ENCODE measurements around the gene RAE1.

Gene RAE1, protein sequence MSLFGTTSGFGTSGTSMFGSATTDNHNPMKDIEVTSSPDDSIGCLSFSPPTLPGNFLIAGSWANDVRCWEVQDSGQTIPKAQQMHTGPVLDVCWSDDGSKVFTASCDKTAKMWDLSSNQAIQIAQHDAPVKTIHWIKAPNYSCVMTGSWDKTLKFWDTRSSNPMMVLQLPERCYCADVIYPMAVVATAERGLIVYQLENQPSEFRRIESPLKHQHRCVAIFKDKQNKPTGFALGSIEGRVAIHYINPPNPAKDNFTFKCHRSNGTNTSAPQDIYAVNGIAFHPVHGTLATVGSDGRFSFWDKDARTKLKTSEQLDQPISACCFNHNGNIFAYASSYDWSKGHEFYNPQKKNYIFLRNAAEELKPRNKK

GRCh38 chr20:57351042-57351783, at the start of gene RAE1:
Gene RAE1 (plus strand): TSS chr20:57351255. CDS start chr20:57354039, 2,784 bp downstream.
- peak; percentile 94 to 98 for DNase-seq

DNA sequence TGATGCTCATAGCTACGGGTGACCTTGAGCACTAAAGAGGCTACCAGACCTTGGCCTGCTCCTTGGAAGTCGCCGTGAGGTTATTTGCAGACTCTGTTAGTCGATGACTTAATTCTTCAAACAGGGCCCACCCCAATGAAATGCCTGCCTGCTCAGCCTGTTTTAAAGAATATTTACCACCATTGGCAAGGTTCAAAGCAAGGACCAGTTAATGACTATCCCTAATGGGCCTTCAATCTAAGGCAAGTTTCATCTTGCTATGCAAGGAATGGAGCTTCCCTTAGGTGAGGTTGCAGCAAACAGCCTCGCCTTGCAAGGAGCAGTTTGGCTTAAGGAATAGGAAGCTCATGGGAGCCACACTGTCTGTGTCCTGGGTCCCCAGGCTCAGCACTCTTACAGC, 44.3 kb upstream of the RAE1 start:
- no peak for DNase-seq

DNA sequence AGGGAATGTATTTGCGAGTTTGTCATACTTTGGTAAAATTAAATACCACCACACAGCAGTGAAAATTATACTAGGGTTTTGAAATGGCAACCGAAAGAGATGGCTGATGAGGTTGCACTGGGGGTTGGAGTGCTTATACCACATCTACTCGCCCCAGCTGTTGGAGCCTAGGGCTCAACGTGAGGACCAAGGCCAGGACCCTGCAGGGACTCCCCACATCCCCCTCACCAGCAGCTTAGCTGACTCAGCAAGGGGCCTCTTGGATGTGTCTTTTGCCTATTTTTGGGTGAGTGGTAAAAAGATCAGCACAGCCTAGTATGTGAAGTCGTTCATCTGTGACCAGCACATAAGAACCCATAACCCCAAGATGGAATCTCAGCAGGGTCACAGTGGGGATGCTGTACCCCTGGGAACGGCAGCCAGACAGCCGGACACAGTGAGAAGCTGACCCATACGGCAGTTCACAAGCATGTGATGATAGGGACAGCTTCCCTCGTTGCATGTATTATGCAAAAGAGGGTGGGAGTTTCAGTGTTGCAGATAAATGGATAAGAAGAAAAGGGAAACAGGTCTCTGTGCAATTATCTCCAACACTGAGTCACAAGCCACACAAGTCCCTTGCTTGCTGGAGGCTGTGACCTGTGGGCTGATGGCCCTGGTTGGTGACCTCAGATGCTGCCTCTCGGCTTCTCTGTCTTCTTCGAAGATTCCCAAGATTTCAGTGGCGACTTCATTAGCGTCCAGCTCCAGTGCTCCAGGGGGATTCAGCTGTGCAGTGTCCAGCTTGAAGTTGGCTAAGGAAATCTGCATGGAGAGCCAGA, 42.4 kb upstream of the RAE1 start:
- peak; percentile 8 to 55 for DNase-seq

DNA sequence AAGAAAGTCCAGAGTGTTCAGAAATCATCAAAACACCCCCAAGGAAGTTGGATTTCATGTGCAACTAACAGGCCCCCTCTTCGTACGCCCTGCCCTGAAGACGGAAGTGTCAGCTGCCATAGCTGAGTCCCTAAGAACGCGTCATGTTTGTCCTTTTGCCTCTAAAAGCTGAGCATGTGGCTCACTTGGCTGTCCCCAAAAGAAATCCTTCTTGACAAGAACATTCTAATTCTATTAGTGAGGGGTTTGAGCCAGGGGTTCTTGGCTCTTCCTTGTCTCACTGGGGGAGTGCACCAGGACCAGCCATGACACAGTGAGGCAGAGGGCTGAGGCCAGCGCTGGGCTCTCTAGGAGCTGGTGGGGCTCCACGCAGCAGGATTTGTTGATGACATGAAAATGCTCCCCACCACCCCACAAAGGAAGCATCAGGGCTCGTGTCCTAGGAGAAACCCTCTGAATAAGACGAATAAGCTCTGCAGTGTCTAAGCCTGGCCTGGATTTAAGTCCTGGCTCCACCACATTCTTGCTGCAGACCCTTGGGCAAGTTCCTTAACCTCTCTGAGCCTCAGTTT, 41.4 kb upstream of the RAE1 start:
- no peak for DNase-seq

GRCh38 chr20:57310821-57311514, 40.1 kb upstream of the RAE1 start:
- no peak for DNase-seq

DNA sequence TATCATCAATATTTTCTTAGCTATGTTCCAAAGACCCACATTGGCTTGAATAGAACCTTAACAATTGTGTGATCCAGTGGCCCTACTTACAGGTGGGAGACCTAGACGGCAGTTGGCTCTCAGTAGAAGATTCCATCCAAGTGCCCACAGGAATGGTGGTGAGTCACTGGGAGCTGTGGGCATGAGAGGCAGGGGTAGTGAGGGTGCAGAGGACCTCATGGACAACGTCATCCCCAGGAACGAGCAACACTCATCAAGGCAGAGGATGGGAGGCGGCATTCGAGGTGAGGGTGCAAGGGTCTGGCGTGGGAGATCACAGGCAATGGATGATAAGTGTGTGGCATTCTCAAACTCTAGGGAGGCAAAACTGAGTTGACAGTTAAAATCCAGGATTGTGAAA, 38.9 kb upstream of the RAE1 start:
- DNase-seq: no peak

- no peak for DNase-seq
Observed at GRCh38 chr20:57313230-57313629, 37.8 kb upstream of the RAE1 start.

- DNase-seq: no peak
Observed at GRCh38 chr20:57313951-57314350, 37.1 kb upstream of the RAE1 start.

GRCh38 chr20:57315083-57315975, 35.7 kb upstream of the RAE1 start:
- DNase-seq: peak; percentile 24 to 55

- no peak for DNase-seq
Observed at GRCh38 chr20:57315976-57316480, 35.0 kb upstream of the RAE1 start.

DNA sequence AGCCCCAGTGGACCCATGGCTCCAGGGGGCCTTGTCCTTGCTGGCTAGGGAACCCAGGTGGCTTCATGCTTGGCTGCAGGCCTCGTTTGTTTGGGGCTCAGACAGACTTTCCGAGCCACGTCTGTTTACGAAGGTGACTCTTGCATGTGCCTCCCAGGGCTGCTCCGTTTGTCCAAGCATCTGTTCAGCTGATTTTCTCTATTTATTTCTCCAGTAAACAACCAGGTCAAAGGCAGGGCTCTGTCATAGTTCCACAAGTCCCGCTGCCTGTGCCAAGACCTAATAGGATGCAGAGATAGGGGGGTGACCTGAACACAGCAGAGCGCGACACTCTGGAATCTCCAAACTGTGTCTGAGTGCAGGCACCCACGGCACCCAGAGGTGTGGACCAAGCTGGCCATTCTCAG, 34.3 kb upstream of the RAE1 start:
- DNase-seq: peak in 1 of 2 experiments; percentile 10

GRCh38 chr20:57317316-57317788, 33.7 kb upstream of the RAE1 start:
- no peak for DNase-seq

DNA sequence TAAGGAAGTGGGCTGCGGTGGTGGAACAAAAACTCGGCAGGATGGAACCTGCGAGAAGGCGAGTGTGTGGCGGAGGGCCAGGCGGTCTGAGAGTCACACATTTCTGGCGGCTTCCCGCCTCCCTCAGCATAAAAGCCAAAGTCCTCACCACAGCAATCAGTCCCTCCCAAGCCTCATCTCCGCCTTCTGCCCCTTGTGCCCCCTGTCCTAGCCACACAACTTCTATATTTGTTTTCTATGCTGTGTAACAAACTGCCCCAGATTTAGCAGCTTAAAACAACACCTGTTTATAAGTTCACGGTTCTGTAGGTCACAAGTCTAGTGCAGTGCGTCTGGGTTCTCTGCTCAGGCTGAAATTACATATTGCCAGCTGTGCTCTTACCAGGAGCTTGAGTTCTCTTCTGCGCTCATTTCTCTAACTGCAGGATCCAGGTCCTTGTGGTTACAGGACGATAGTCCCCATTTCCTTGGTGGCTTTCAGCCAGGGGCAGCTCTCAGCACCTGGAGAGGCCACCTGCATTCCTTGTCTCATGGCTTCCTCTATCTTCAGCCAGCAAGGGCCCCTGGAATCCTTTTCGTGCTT, 33.2 kb upstream of the RAE1 start:
- DNase-seq: no peak

DNA sequence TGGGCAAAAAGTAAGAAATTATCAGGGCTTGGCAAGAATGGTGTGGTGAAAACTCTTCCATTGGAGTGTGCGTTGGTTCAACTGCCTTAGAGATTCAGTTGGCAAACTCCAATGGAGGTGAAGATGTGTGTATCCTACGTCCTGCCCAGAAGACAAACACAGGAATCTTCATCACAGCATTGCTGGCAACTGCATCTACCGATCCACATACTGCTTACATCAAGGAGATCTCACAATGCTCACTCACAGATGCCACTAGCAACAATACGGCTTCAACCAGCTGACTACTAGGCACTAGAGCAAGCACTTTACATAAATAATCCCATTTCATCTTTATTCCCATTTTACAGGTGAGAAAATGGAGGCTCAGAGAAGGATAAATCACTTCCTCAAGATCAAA, 31.5 kb upstream of the RAE1 start:
- no peak for DNase-seq

DNA sequence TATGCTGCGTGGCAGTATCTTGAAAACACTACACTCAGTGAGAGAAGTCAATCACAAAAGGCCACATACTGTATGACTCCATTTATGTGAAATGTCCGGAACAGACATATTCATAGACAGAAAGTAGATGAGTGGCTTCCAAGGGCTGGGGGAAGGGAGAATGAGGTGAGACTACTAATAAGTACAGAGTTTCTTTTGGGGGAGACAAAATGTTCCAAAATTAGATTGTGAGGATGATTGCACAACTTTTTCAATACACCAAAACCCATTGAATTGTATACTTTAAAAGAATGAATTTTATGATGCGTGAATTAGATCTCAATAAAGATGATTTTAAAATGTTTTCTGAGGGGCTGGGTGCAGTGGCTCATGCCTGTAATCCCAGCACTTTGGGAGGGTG, 30.7 kb upstream of the RAE1 start:
- DNase-seq: no peak

GRCh38 chr20:57321142-57321541, 29.9 kb upstream of the RAE1 start:
- DNase-seq: no peak

DNA sequence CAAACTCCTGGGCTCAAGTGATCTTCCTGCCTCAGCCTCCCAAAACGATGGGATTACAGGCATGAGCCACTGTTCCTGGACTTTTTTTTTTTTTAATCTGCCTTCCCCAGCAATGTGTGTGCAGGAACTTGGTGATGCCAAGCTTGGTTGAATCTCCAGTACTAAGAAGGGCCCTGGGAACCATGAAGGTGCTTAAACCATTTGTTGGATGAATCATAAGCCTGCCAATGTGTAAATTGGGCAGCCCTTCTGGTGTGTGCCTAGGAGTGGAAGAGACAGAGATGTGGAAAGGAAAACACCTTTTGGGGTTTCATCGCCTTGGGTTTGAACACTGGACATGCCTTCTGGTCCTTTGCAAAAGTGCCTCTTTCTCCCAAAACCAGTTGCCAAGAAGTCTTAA, 28.6 kb upstream of the RAE1 start:
- DNase-seq: no peak

DNA sequence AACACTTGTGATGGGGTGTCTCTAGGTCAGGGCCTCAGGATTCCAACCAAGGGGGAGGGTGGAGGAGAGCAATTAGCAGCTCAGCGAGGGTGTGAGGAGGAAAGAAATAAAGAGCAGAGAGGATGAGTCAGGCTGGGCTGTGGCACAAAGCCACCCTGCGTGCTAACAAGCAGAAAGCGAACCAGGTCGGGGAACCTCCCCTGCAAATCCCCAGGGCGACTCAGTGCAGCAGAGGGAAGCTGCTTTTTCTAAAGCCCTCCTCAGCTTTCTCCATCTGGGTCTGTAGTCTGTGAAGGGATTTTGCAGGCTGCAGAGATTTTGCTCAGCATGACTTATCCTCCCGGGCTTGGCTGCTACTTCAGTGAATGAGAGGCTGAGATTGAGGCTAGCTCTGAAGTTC, 28.0 kb upstream of the RAE1 start:
- DNase-seq: no peak

GRCh38 chr20:57325632-57326356, 25.3 kb upstream of the RAE1 start:
- no peak for DNase-seq
